Measurements from ENCODE around the gene MYL4.

DNA sequence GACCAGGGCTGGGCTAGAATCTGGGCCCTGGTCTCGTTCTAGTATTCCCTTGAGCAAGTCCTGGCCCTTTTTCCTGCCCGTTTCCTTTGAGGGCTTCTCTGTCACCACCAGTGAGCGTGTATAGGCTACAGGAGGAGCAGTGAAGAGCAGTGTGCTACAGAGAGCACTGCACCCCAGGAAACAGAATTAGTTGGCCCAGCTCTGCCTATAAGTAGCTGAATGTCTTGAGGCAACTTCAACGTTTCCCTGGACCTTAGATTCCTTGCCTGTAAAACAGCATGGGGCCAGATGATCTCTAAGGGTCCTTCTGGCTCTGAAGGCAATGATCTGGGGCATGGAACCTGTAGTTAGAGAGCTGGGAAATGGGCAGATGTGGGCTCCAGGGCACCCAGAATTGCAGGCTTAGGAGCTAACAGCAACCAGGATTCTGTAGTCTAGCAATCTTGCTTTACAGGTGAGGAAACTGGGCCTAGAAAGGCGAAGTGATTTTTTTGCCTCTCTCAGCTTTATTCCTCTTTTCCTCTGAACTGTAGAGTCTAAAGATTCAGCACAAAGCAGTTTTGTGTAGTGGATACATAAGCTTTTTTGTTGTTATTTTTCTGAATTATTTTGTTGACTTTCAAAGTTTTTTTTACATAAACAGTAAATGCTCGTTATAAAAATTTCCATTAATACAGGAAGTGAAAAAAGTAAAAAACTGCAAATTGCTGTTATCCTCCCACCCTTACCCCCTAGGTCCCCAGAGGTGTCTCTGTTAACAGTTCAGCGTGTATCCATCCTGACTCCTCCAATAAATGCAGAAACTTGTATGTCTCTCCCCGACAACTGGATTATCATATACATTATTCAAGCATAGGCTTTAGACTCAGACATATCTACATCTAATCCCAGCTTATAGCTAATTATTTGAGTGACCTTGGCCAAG, 1.7 kb upstream of the MYL4 start:
- TF ChIP-seq POLR2A (IDR thresholded peaks at IDR 0.05; ENCODE audit: low read depth, low read length) (no peak), POLR2AphosphoS5 (IDR thresholded peaks at IDR 0.05; ENCODE audit: low read depth, low read length) (no peak), TAF1 (IDR thresholded peaks at IDR 0.05; ENCODE audit: borderline replicate concordance, low read depth, low read length) (no peak)

All from GM12892 (cell line).